Osteoblast (primary cell): ENCODE results near the gene ADAD1. TPM values are rescaled to one million over a fixed set of nuclear protein-coding genes. Genes with fewer than 3 reads are reported as not detected.

Source experiments
- DNase-seq: peaks from one replicate; pipeline ENCODE4 v3.0.0; 2011; ENCODE audit warnings: low spot score, mixed read lengths; ENCODE audit not compliant: insufficient read length; ENCODE audit errors: missing footprints
- H2AFZ ChIP-seq: 2 replicates; pipeline ENCODE4 v1.6.0; 2011; ENCODE audit warnings: mild to moderate bottlenecking, low read length
- H3K27ac ChIP-seq: 2 replicates; pipeline ENCODE4 v1.5.1; 2011; ENCODE audit warnings: mild to moderate bottlenecking, low read depth, low read length, moderate library complexity
- H3K27me3 ChIP-seq: 2 replicates; pipeline ENCODE4 v1.6.0; 2012; ENCODE audit warnings: mild to moderate bottlenecking, control low read depth, inconsistent platforms, low read length, moderate library complexity; ENCODE audit not compliant: insufficient read depth
- H3K36me3 ChIP-seq: 2 replicates; pipeline ENCODE4 v1.5.1; 2011; ENCODE audit warnings: mild to moderate bottlenecking, low read length, control low read depth, moderate library complexity; ENCODE audit not compliant: insufficient read depth
- H3K4me1 ChIP-seq: 2 replicates; pipeline ENCODE4 v1.5.1; 2011; ENCODE audit warnings: mild to moderate bottlenecking, low read length, control low read depth, moderate library complexity; ENCODE audit not compliant: insufficient read depth
- H3K4me2 ChIP-seq: 2 replicates; pipeline ENCODE4 v1.6.0; 2011; ENCODE audit warnings: mild to moderate bottlenecking, low read length; ENCODE audit not compliant: insufficient read depth
- H3K4me3 ChIP-seq: fragments of 200-600 bp; sonication (generic); 3 replicates; pipeline ENCODE4 v1.5.1; 2012; ENCODE audit warnings: mild to moderate bottlenecking, low read length, inconsistent platforms; ENCODE audit not compliant: insufficient read depth
- H3K79me2 ChIP-seq: 2 replicates; pipeline ENCODE4 v1.6.0; 2012; ENCODE audit warnings: mild to moderate bottlenecking, low read length, control low read depth, inconsistent platforms; ENCODE audit not compliant: insufficient read depth
- H3K9me3 ChIP-seq: 2 replicates; pipeline ENCODE4 v1.5.1; 2011; ENCODE audit warnings: low read depth, low read length, control low read depth
- H4K20me1 ChIP-seq: 2 replicates; pipeline ENCODE4 v1.6.0; 2012; ENCODE audit warnings: mild to moderate bottlenecking, low read length, control low read depth; ENCODE audit not compliant: insufficient read depth
- total RNA-seq: library from RNA; depleted of rRNA; stranded (reverse); fragments of >200 nt; gene quantifications from 2 replicates; pipeline ENCODE4 v1.2.3, GENCODE V29; 2012
- TF ChIP-seq, protein P1 (sequence below): IDR thresholded peaks from 2 replicates; pipeline ENCODE4 v1.5.1; 2011; ENCODE audit warnings: mild to moderate bottlenecking, low read depth, low read length, moderate library complexity; ENCODE audit errors: extremely low read depth

Gene ADAD1
- total RNA-seq, 1 donor = not detected

DNA sequence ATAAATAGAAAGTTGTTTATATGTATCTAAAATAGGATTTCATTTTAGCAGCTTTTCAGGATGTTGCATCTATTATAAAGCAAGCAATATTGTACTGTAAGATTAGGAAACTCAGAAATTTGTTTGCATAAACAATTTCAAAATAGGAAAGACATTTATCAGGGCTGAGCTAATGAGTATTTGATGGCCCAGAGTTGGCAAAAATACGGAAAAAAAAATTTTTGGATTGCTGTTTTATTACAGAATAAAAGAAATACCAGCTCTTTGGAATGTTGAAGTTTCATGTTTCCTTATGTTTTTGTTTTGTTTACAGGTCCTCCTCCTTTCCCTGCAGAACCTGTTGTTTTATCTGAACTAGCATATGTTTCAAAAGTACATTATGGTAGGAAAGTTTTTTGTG lies 14.5 kb downstream of the ADAD1 start:
- Histone ChIP-seq H3K4me2 (no peak overlapping the region), H3K27me3 (no peaks in the 10 kb centered on the region), H3K79me2 (no peaks in the 10 kb centered on the region), H3K9me3 (no peaks in the 10 kb centered on the region), H4K20me1 (no peaks in the 10 kb centered on the region), H3K4me3 (no peak overlapping the region), H2AFZ (no peak overlapping the region), H3K27ac (no peak overlapping the region), H3K4me1 (no peaks in the 10 kb centered on the region), H3K36me3 (no peaks in the 10 kb centered on the region)
- TF ChIP-seq, protein P1, sequence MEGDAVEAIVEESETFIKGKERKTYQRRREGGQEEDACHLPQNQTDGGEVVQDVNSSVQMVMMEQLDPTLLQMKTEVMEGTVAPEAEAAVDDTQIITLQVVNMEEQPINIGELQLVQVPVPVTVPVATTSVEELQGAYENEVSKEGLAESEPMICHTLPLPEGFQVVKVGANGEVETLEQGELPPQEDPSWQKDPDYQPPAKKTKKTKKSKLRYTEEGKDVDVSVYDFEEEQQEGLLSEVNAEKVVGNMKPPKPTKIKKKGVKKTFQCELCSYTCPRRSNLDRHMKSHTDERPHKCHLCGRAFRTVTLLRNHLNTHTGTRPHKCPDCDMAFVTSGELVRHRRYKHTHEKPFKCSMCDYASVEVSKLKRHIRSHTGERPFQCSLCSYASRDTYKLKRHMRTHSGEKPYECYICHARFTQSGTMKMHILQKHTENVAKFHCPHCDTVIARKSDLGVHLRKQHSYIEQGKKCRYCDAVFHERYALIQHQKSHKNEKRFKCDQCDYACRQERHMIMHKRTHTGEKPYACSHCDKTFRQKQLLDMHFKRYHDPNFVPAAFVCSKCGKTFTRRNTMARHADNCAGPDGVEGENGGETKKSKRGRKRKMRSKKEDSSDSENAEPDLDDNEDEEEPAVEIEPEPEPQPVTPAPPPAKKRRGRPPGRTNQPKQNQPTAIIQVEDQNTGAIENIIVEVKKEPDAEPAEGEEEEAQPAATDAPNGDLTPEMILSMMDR = no peak
- no peak for DNase-seq

- Histone ChIP-seq H3K27me3 (peaks cover 2% of the 10 kb centered on the region), H4K20me1 (no peaks in the 10 kb centered on the region), H3K36me3 (no peaks in the 10 kb centered on the region), H3K4me1 (no peaks in the 10 kb centered on the region), H3K9me3 (no peaks in the 10 kb centered on the region), H3K4me2 (no peak overlapping the region), H3K79me2 (no peaks in the 10 kb centered on the region), H2AFZ (no peak overlapping the region), H3K27ac (no peak overlapping the region), H3K4me3 (no peak overlapping the region)
- DNase-seq = no peak
- TF ChIP-seq, protein P1 = no peak
These were observed 25.1 kb downstream of the ADAD1 start for GRCh38 chr4:122403861-122404260.

- no peaks in the 10 kb centered on the region for H3K4me1 ChIP-seq
- H4K20me1 ChIP-seq = no peaks in the 10 kb centered on the region
- no peak overlapping the region for H2AFZ ChIP-seq
- no peak for DNase-seq
- TF ChIP-seq, protein P1 = no peak
- H3K36me3 ChIP-seq = no peaks in the 10 kb centered on the region
- H3K79me2 ChIP-seq = no peaks in the 10 kb centered on the region
- H3K27me3 ChIP-seq = no peaks in the 10 kb centered on the region
- no peaks in the 10 kb centered on the region for H3K9me3 ChIP-seq
- no peak overlapping the region for H3K4me2 ChIP-seq
- H3K4me3 ChIP-seq = no peak overlapping the region
- no peak overlapping the region for H3K27ac ChIP-seq
These were observed 33.7 kb downstream of the ADAD1 start for GRCh38 chr4:122412547-122412946.

- peak; percentile 3 for DNase-seq
- Histone ChIP-seq H3K79me2 (no peaks in the 10 kb centered on the region), H2AFZ (no peak overlapping the region), H3K4me1 (no peaks in the 10 kb centered on the region), H3K4me2 (no peak overlapping the region), H4K20me1 (no peaks in the 10 kb centered on the region), H3K4me3 (no peak overlapping the region), H3K36me3 (no peaks in the 10 kb centered on the region), H3K27me3 (no peaks in the 10 kb centered on the region), H3K9me3 (no peaks in the 10 kb centered on the region), H3K27ac (no peak overlapping the region)
- TF ChIP-seq, protein P1 = no peak
These were observed 44.4 kb downstream of the ADAD1 start for GRCh38 chr4:122423246-122423645.
